ENCODE measurements around the gene SNRPA. TPM values are rescaled to one million over a fixed set of nuclear protein-coding genes. Genes with fewer than 3 reads are reported as not detected.
"Not testable (repeated sequence)": the region's sequence is repeated elsewhere in the genome, so short reads cannot be mapped to it uniquely, and the experiment has no call there.

Gene SNRPA
- total RNA-seq, 2 donors from 2014 or later, result 201 to 290 TPM

- peak overlapping the region; percentile 80 for H3K27ac Mint-ChIP-seq
- peaks cover 3 to 16% of the 10 kb centered on the region in 2 donors for H3K36me3 Mint-ChIP-seq (ENCODE audit: insufficient read depth in 2 of 2)
- H3K4me1 Mint-ChIP-seq (ENCODE audit: low read depth), result peaks cover 82% of the 10 kb centered on the region
- no peaks in the 10 kb centered on the region for H3K9me3 Mint-ChIP-seq
- ATAC-seq (replicated peaks in 1 of 2) (peak; percentile 61 to 67), DNase-seq (peak; percentile 83 to 87)
- no peaks in the 10 kb centered on the region for H3K27me3 Mint-ChIP-seq (ENCODE audit: low read depth)
- peak overlapping the region; percentile 79 to 99 for H3K4me3 Mint-ChIP-seq
Observed at GRCh38 chr19:40806423-40807146, 55.6 kb downstream of the SNRPA start.

GRCh38 chr19:40807147-40808020 lies 56.4 kb downstream of the SNRPA start:
- Mint-ChIP-seq H3K27me3 (ENCODE audit: low read depth) (peaks cover 3% of the 10 kb centered on the region), H3K27ac (peak overlapping the region; percentile 80), H3K4me3 (peak overlapping the region; percentile 79 to 99), H3K4me1 (ENCODE audit: low read depth) (peaks cover 82% of the 10 kb centered on the region), H3K36me3 (ENCODE audit: insufficient read depth in 2 of 2) (peaks cover 3 to 12% of the 10 kb centered on the region in 2 donors), H3K9me3 (no peaks in the 10 kb centered on the region)
- DNase-seq (no peak), ATAC-seq (replicated peaks in 1 of 2) (no peak)

DNA sequence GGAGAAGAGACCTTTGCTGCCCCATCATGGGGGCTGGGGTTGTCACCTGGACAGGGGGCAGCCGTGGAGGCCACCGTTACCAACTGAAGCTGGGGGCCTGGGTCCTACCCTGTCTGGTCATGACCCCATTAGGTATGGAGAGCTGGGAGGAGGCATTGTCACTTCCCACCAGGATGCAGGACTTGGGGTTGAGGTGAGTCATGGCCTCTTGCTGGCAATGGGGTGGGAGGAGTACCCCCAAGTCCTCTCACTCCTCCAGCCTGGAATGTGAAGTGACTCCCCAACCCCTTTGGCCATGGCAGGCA lies 57.0 kb downstream of the SNRPA start:
- H3K27me3 Mint-ChIP-seq (ENCODE audit: low read depth), result peaks cover 9% of the 10 kb centered on the region
- peaks cover 3 to 11% of the 10 kb centered on the region in 2 donors for H3K36me3 Mint-ChIP-seq (ENCODE audit: insufficient read depth in 2 of 2)
- DNase-seq (no peak), ATAC-seq (replicated peaks in 1 of 2) (no peak)
- H3K27ac Mint-ChIP-seq, result peak overlapping the region; percentile 7
- H3K4me1 Mint-ChIP-seq (ENCODE audit: low read depth), result peaks cover 80% of the 10 kb centered on the region
- H3K4me3 Mint-ChIP-seq, result peak overlapping the region in 1 of 2 donors; percentile 69
- no peaks in the 10 kb centered on the region for H3K9me3 Mint-ChIP-seq

GRCh38 chr19:40808497-40808896 lies 57.5 kb downstream of the SNRPA start:
- Mint-ChIP-seq H3K36me3 (ENCODE audit: insufficient read depth in 2 of 2) (peaks cover 3 to 11% of the 10 kb centered on the region in 2 donors), H3K4me1 (ENCODE audit: low read depth) (peaks cover 75% of the 10 kb centered on the region), H3K27me3 (ENCODE audit: low read depth) (peaks cover 10% of the 10 kb centered on the region), H3K9me3 (no peaks in the 10 kb centered on the region), H3K4me3 (no peak overlapping the region), H3K27ac (no peak overlapping the region)
- no peak for ATAC-seq (replicated peaks in 1 of 2)
- no peak for DNase-seq

GRCh38 chr19:40809358-40810086 lies 58.5 kb downstream of the SNRPA start:
- Mint-ChIP-seq H3K9me3 (no peaks in the 10 kb centered on the region), H3K27me3 (ENCODE audit: low read depth) (peaks cover 10% of the 10 kb centered on the region), H3K4me3 (no peak overlapping the region), H3K27ac (no peak overlapping the region), H3K36me3 (ENCODE audit: insufficient read depth in 2 of 2) (peaks cover 3 to 9% of the 10 kb centered on the region in 2 donors), H3K4me1 (ENCODE audit: low read depth) (peaks cover 65% of the 10 kb centered on the region)
- ATAC-seq (replicated peaks in 1 of 2), result no peak
- DNase-seq, result no peak

GRCh38 chr19:40810160-40810559 lies 59.2 kb downstream of the SNRPA start:
- Mint-ChIP-seq H3K36me3 (ENCODE audit: insufficient read depth in 2 of 2) (peaks cover 3 to 9% of the 10 kb centered on the region in 2 donors), H3K4me3 (peak overlapping the region; percentile 28 to 35), H3K27me3 (ENCODE audit: low read depth) (peaks cover 10% of the 10 kb centered on the region), H3K27ac (no peak overlapping the region), H3K4me1 (ENCODE audit: low read depth) (peaks cover 58% of the 10 kb centered on the region), H3K9me3 (no peaks in the 10 kb centered on the region)
- no peak for ATAC-seq (replicated peaks in 1 of 2)
- DNase-seq, result no peak

GRCh38 chr19:40810649-40811408 lies 59.8 kb downstream of the SNRPA start:
- peak overlapping the region; percentile 91 to 94 for H3K4me3 Mint-ChIP-seq
- not testable (repeated sequence) for H3K9me3 Mint-ChIP-seq; H3K27me3 Mint-ChIP-seq (ENCODE audit: low read depth); H3K36me3 Mint-ChIP-seq (ENCODE audit: insufficient read depth in 2 of 2)
- H3K4me1 Mint-ChIP-seq (ENCODE audit: low read depth), result peaks cover 52% of the 10 kb centered on the region
- peak overlapping the region; percentile 73 for H3K27ac Mint-ChIP-seq
- DNase-seq, result peak; percentile 66
- peak; percentile 79 to 82 for ATAC-seq (replicated peaks in 1 of 2)

GRCh38 chr19:40811478-40812341 lies 60.7 kb downstream of the SNRPA start:
- ATAC-seq (replicated peaks in 1 of 2) (no peak), DNase-seq (peak in 1 of 2 donors; percentile 32)
- Mint-ChIP-seq H3K27me3 (ENCODE audit: low read depth) (peaks cover 10% of the 10 kb centered on the region), H3K9me3 (no peaks in the 10 kb centered on the region), H3K4me1 (ENCODE audit: low read depth) (peaks cover 43% of the 10 kb centered on the region), H3K4me3 (peak overlapping the region; percentile 91 to 94), H3K27ac (peak overlapping the region; percentile 74), H3K36me3 (ENCODE audit: insufficient read depth in 2 of 2) (peaks cover 3 to 9% of the 10 kb centered on the region in 2 donors)

DNA sequence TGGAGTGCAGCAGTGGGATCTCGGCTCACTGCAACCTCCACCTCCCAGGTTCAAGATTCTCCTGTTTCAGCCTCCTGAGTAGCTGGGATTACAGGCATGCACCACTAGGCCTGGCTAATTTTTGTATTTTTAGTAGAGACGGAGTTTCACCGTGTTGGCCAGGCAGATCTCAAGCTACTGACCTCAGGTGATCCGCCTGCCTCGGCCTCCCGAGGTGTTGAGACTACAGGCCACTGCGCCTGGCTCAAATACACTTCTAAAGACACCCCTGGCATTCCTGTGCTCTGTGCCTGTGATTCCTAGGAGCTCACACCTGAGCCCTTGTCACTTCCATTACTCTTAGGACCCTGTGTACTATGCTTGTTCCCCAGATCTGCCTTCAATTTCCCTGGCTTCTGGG lies 61.6 kb downstream of the SNRPA start:
- DNase-seq; H3K9me3 Mint-ChIP-seq; H3K27ac Mint-ChIP-seq; H3K36me3 Mint-ChIP-seq (ENCODE audit: insufficient read depth in 2 of 2); ATAC-seq (replicated peaks in 1 of 2); H3K27me3 Mint-ChIP-seq (ENCODE audit: low read depth): not testable (repeated sequence)
- H3K4me3 Mint-ChIP-seq, result peak overlapping the region; percentile 91 to 94
- H3K4me1 Mint-ChIP-seq (ENCODE audit: low read depth), result peaks cover 34% of the 10 kb centered on the region

- H3K36me3 Mint-ChIP-seq (ENCODE audit: insufficient read depth in 2 of 2), result peaks cover 0 to 2% of the 10 kb centered on the region in 2 donors
- H3K4me1 Mint-ChIP-seq (ENCODE audit: low read depth), result peaks cover 32% of the 10 kb centered on the region
- no peak overlapping the region for H3K27ac Mint-ChIP-seq
- peaks cover 10% of the 10 kb centered on the region for H3K27me3 Mint-ChIP-seq (ENCODE audit: low read depth)
- H3K4me3 Mint-ChIP-seq, result no peak overlapping the region
- ATAC-seq (replicated peaks in 1 of 2), result no peak
- no peak for DNase-seq
- no peaks in the 10 kb centered on the region for H3K9me3 Mint-ChIP-seq
Observed at GRCh38 chr19:40813182-40813581, 62.2 kb downstream of the SNRPA start.

Data from activated T-cell treated with anti-CD3 and anti-CD28 coated beads, Interleukin-2, amount 50 U/mL, for 72 hours (primary cell).